HEK293 (cell line): ENCODE measurements around the gene CTNNA2.

Experiments
- CTCF ChIA-PET: fragments of 350-600 bp; formaldehyde crosslinking; extraction: SDS; loops from one replicate; lab custom pipeline; 2021; ENCODE audit warnings: antibody characterized with exemption; lab: Yijun Ruan, JAX
- POLR2A ChIA-PET: fragments of 300-600 bp; formaldehyde crosslinking; extraction: SDS; loops from one replicate; lab custom pipeline; 2020; ENCODE audit warnings: antibody characterized with exemption, inconsistent platforms; lab: Yijun Ruan, JAX
- H3K27ac ChIP-seq: fragments of 200-500 bp; sonication (Bioruptor generic); 2 replicates; pipeline ENCODE4 v1.5.1; 2014; ENCODE audit warnings: low read depth, low read length, control low read depth, inconsistent platforms; ENCODE audit errors: extremely low read depth
- H3K36me3 ChIP-seq, 2 experiments: fragments of 200-500 bp in 1 of 2; sonication (Bioruptor generic) in 1 of 2; 1 replicate in 1 of 2; 2 replicates in 1 of 2; pipeline ENCODE4 v1.5.1; 2014 to 2017; ENCODE audit warnings: inconsistent platforms in 2 of 2, low read length in 2 of 2; ENCODE audit not compliant: control insufficient read depth in 2 of 2, insufficient read depth in 1 of 2
- H3K4me1 ChIP-seq: fragments of 200-500 bp; sonication (Bioruptor generic); 2 replicates; pipeline ENCODE4 v1.5.1; 2014; ENCODE audit warnings: mild to moderate bottlenecking, low read length, inconsistent platforms; ENCODE audit not compliant: control insufficient read depth, insufficient read depth
- H3K4me3 ChIP-seq: 2 replicates; pipeline ENCODE4 v1.5.1; 2011; ENCODE audit warnings: low read depth, mild to moderate bottlenecking, control low read depth, low read length, moderate library complexity
- H3K9me3 ChIP-seq: fragments of 200-500 bp; sonication (Bioruptor generic); 2 replicates; pipeline ENCODE4 v1.5.1; 2014; ENCODE audit warnings: low read depth, low read length, inconsistent platforms; ENCODE audit not compliant: control insufficient read depth, insufficient read depth
- MYNN ChIP-seq: fragments of 450-650 bp; formaldehyde crosslinking; IDR thresholded peaks from 2 replicates; pipeline ENCODE4 v1.5.1; 2016; ENCODE audit warnings: missing biosample characterization, missing genetic modification characterization, borderline replicate concordance
- PRDM1 ChIP-seq: fragments of 450-650 bp; formaldehyde crosslinking; IDR thresholded peaks from 2 replicates; pipeline ENCODE4; 2016; ENCODE audit warnings: missing biosample characterization, missing genetic modification characterization
- REST ChIP-seq: fragments of 450-650 bp; formaldehyde crosslinking; IDR thresholded peaks from 2 replicates; pipeline ENCODE4 v1.5.1; 2016; ENCODE audit warnings: missing biosample characterization, missing genetic modification characterization
- SCRT2 ChIP-seq: fragments of 450-650 bp; formaldehyde crosslinking; IDR thresholded peaks from 2 replicates; pipeline ENCODE4 v1.5.1; 2016; ENCODE audit warnings: missing biosample characterization, missing genetic modification characterization
- YY1 ChIP-seq: fragments of 450-650 bp; formaldehyde crosslinking; IDR thresholded peaks from 2 replicates; pipeline ENCODE4 v1.5.1; 2018; ENCODE audit warnings: missing biosample characterization, missing genetic modification characterization
- ZBTB10 ChIP-seq: fragments of 450-650 bp; formaldehyde crosslinking; IDR thresholded peaks from 2 replicates; pipeline ENCODE4 v1.5.1; 2016; ENCODE audit warnings: missing biosample characterization, missing genetic modification characterization
- ZBTB11 ChIP-seq: fragments of 450-650 bp; formaldehyde crosslinking; conservative IDR thresholded peaks from 2 replicates; pipeline ENCODE4 v1.5.1; 2016; ENCODE audit warnings: low read depth, missing biosample characterization, missing genetic modification characterization
- ZBTB20 ChIP-seq: fragments of 450-650 bp; formaldehyde crosslinking; IDR thresholded peaks from 2 replicates; pipeline ENCODE4 v1.5.1; 2016; ENCODE audit warnings: missing biosample characterization, missing genetic modification characterization
- ZFP3 ChIP-seq: fragments of 450-650 bp; formaldehyde crosslinking; IDR thresholded peaks from 2 replicates; pipeline ENCODE4 v1.5.1; 2016; ENCODE audit warnings: low read depth, missing biosample characterization, missing genetic modification characterization
- ZNF146 ChIP-seq: fragments of 450-650 bp; formaldehyde crosslinking; IDR thresholded peaks from 2 replicates; pipeline ENCODE4 v1.5.1; 2016; ENCODE audit warnings: missing biosample characterization, missing genetic modification characterization
- ZNF221 ChIP-seq: fragments of 450-650 bp; formaldehyde crosslinking; IDR thresholded peaks from 2 replicates; pipeline ENCODE4 v1.5.1; 2017; ENCODE audit warnings: missing biosample characterization, missing genetic modification characterization, borderline replicate concordance
- ZNF335 ChIP-seq: fragments of 450-650 bp; formaldehyde crosslinking; conservative IDR thresholded peaks from 2 replicates; pipeline ENCODE4 v1.5.1; 2016; ENCODE audit warnings: missing biosample characterization, missing genetic modification characterization
- ZNF423 ChIP-seq: fragments of 450-650 bp; formaldehyde crosslinking; IDR thresholded peaks from 2 replicates; pipeline ENCODE4 v1.5.1; 2016; ENCODE audit warnings: missing biosample characterization, missing genetic modification characterization
- ZNF488 ChIP-seq: fragments of 450-650 bp; formaldehyde crosslinking; IDR thresholded peaks from 2 replicates; pipeline ENCODE4 v1.5.1; 2016; ENCODE audit warnings: missing biosample characterization, missing genetic modification characterization
- ZNF510 ChIP-seq: fragments of 450-650 bp; formaldehyde crosslinking; IDR thresholded peaks from 2 replicates; pipeline ENCODE4 v1.5.1; 2018; ENCODE audit warnings: mild to moderate bottlenecking, missing genetic modification characterization, missing biosample characterization; ENCODE audit not compliant: insufficient replicate concordance
- ZNF521 ChIP-seq: fragments of 450-650 bp; formaldehyde crosslinking; IDR thresholded peaks from 2 replicates; pipeline ENCODE4 v1.5.1; 2017; ENCODE audit warnings: missing biosample characterization, mild to moderate bottlenecking, missing genetic modification characterization
- ZNF544 ChIP-seq: fragments of 450-650 bp; formaldehyde crosslinking; IDR thresholded peaks from 2 replicates; pipeline ENCODE4 v1.5.0; 2017; ENCODE audit warnings: missing biosample characterization, missing genetic modification characterization
- ZNF585B ChIP-seq: fragments of 450-650 bp; formaldehyde crosslinking; IDR thresholded peaks from 2 replicates; pipeline ENCODE4 v1.5.1; 2016; ENCODE audit warnings: missing biosample characterization, missing genetic modification characterization
- ZNF658 ChIP-seq: fragments of 450-650 bp; formaldehyde crosslinking; IDR thresholded peaks from 2 replicates; pipeline ENCODE4; 2016; ENCODE audit warnings: missing biosample characterization, missing genetic modification characterization
- ZNF677 ChIP-seq: fragments of 450-650 bp; IDR thresholded peaks from 2 replicates; pipeline ENCODE4 v1.5.0; 2018; ENCODE audit warnings: missing biosample characterization, mild to moderate bottlenecking, missing genetic modification characterization, moderate library complexity
- TF ChIP-seq, protein P1 (sequence below): fragments of 450-650 bp; IDR thresholded peaks from 2 replicates; pipeline ENCODE4 v1.5.1; 2018; ENCODE audit warnings: missing biosample characterization, missing genetic modification characterization
- TF ChIP-seq, protein P2 (sequence below): fragments of 450-650 bp; formaldehyde crosslinking; IDR thresholded peaks from 2 replicates; pipeline ENCODE4 v1.5.1; 2016; ENCODE audit warnings: missing biosample characterization, missing genetic modification characterization

Gene CTNNA2

GRCh38 chr2:79638954-79639353 is 126.1 kb downstream of the CTNNA2 start:
- TF ChIP-seq ZNF544 (no peak), ZBTB11 (no peak), PRDM1 (tag by site-specific recombination) (no peak), ZNF335 (tag by site-specific recombination) (no peak), ZNF510 (no peak), ZNF585B (no peak), YY1 (tag by site-specific recombination) (no peak), MYNN (tag by site-specific recombination) (no peak), ZBTB20 (tag by site-specific recombination) (no peak), ZNF423 (tag by site-specific recombination) (no peak), SCRT2 (tag by site-specific recombination) (no peak), ZBTB10 (tag by site-specific recombination) (no peak), REST (no peak), ZNF221 (tag by site-specific recombination) (no peak)
- TF ChIP-seq, protein P1, sequence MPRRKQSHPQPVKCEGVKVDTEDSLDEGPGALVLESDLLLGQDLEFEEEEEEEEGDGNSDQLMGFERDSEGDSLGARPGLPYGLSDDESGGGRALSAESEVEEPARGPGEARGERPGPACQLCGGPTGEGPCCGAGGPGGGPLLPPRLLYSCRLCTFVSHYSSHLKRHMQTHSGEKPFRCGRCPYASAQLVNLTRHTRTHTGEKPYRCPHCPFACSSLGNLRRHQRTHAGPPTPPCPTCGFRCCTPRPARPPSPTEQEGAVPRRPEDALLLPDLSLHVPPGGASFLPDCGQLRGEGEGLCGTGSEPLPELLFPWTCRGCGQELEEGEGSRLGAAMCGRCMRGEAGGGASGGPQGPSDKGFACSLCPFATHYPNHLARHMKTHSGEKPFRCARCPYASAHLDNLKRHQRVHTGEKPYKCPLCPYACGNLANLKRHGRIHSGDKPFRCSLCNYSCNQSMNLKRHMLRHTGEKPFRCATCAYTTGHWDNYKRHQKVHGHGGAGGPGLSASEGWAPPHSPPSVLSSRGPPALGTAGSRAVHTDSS (tag by site-specific recombination): no peak
- CTCF ChIA-PET: no interaction called here
- POLR2A ChIA-PET: no interaction called here
- Histone ChIP-seq H3K9me3 (no peaks in the 10 kb centered on the region), H3K4me3 (no peak overlapping the region), H3K4me1 (no peaks in the 10 kb centered on the region), H3K36me3 (no peaks in the 10 kb centered on the region), H3K27ac (no peak overlapping the region)

- no peak overlapping the region for H3K27ac ChIP-seq
Measured at GRCh38 chr2:79640001-79640400, 127.2 kb downstream of the CTNNA2 start.

More at GRCh38 chr2:79640001-79640400, 127.2 kb downstream of the CTNNA2 start:
- Histone ChIP-seq H3K36me3 (no peaks in the 10 kb centered on the region), H3K4me3 (no peak overlapping the region), H3K9me3 (no peaks in the 10 kb centered on the region), H3K4me1 (no peaks in the 10 kb centered on the region)
- TF ChIP-seq, protein P2, sequence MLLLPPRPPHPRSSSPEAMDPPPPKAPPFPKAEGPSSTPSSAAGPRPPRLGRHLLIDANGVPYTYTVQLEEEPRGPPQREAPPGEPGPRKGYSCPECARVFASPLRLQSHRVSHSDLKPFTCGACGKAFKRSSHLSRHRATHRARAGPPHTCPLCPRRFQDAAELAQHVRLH: no peak
- no peak for TF ChIP-seq SCRT2 (tag by site-specific recombination)
- TF ChIP-seq ZNF488 (tag by site-specific recombination): no peak
- TF ChIP-seq ZBTB20 (tag by site-specific recombination): no peak
- no peak for TF ChIP-seq ZFP3 (tag by site-specific recombination)
- no peak for TF ChIP-seq ZNF146 (tag by site-specific recombination)
- TF ChIP-seq ZNF521 (tag by site-specific recombination): no peak
- no peak for TF ChIP-seq ZNF658
- TF ChIP-seq ZNF221 (tag by site-specific recombination): no peak
- no peak for TF ChIP-seq ZNF677 (tag by site-specific recombination)
- TF ChIP-seq, all 188 proteins: peak for 0
- POLR2A ChIA-PET: no interaction called here
- CTCF ChIA-PET: no interaction called here
